GM11168 (cell line): ENCODE measurements around the gene COL24A1.

Experiments used
- in situ Hi-C: fragments of 300-500 bp; cut with MboI; formaldehyde crosslinking; loops from one replicate; pipeline ENCODE4 v1.12.0; 2022; ENCODE audit warnings: low sequenced_read_pairs; ENCODE audit not compliant: unreplicated experiment

The COL24A1 gene

GRCh38 chr1:86156566-86157455 is at the start of gene COL24A1:
Gene COL24A1 (minus strand): TSS chr1:86156772. CDS start chr1:86156396, 376 bp downstream.
- in situ Hi-C loops: no loop called here

DNA sequence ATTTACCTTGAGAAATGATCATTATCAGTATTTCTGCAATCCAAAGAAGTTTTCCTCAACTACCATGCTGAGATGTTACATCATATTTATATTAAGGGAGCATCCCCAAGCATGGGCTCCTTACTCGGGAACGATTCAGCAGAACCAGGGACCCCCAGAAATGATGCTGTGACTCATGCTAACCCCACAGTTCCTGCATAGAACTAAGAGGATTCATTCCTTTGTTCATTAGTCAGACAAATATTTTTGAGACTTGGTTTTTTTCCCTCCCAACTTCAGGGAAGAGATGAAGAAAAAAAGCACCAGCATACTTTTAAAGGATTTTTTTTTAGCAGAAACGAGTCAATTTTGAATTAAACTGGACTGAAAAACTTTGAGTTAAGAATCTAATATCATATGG is 49.2 kb upstream of the COL24A1 start:
- in situ Hi-C loops: no loop called here

DNA sequence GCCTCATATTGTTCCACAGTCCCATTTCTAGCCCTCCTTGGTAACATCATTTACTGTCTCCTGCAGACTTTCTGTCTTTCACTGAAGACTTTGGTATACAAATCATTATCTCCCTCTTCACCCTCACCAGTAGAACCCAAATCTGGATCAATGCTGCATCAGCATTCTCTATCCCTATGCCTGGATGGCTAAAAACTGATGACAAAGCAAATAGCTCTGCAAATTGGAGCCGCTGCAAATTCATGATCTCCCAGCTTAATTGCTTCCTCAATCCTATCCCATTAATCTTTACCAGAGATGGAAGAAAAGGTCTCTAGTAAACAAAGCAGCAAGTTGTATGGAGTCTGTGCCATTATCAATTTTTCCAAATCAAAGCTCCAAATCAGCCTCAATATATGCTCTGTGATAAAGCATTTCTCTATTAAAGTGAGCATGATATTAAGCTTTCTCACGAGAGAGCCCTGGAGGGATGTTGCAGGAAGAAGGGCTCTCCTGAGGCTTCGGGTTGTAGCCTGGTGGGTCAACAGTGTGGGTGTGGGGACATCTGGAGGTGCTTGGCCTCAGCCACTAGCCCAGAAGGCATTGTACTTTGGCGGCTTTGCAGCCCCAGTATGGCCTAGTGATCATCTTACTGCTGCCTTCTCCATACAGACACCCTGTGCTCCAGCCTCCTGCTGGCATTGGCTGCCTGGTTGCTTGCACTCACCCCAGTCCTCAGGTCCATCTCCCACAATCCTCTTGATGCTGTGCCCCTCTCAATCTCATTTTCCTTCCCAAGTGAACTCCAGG is 46.2 kb upstream of the COL24A1 start:
- in situ Hi-C loops: no loop called here

- in situ Hi-C loops: no loop called here
Measured at GRCh38 chr1:86201311-86201710, 44.7 kb upstream of the COL24A1 start.

DNA sequence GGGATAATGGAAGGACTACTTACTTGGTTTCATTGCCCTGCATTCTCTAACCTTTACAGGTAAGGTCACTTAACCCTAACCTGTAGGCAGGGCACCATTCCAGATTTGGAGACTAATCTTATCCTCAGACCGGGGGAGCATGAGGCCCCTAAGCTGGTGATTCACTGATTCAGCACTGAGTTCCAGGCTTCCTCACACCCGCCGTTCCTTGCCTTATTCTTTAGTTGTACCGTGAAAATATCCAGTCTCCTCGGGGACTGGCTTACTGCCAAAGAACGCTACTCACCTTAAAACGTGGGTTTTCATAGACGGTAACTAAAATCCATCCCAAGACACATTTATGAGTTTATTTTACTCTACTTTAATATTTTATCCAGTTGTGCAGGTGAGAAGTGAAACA is 44.3 kb upstream of the COL24A1 start:
- in situ Hi-C loops: no loop called here

DNA sequence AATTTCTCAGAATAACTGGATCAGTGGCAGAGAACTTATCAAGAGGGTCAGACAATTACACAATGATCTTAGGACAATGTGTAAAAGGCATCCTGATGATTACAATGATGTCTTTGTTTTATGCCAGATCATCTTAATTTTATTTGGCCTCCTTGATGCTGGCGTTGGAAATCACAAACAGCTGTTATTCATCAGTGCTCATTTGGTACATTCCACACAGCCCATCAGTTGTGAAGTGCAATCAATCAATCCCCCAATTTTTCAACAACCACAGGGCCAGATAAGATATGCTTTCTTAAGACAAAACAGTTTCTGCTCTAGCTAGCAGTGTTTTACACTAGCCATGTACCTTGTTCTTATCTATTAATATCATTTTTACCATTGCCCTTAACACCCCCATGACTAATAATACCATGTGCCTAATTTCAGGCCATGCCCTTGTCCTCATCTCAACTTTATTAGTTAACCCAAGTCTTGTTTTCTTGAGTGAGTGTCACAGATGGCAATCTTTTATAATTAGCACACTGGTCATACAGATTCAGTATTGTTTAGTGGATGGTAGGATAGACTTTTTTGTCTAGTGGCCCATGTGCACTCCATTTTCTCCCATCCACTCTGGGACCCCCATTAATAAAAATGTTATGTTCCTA is 40.8 kb upstream of the COL24A1 start:
- in situ Hi-C loops: no loop called here

DNA sequence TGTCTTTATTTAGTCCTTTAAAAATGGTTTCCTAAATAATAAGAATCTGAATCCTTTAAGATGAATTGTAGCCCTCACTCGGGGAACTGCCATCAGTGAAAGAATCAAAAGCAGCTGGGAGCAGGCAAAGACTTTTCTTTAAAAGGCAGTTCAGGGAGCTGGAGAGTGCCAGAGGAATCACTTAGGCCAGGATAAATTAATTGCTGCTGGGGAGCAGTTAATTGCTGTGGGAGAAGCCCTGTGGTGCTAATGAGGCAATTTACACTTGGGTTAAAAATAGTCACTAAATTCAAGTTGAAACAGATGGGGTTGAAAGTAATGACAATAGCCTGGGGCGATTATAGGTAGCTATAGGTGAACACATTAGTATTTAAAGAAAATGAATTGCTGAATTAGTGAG is 38.7 kb upstream of the COL24A1 start:
- in situ Hi-C loops: no loop called here

GRCh38 chr1:86194491-86195034 is 38.0 kb upstream of the COL24A1 start:
- in situ Hi-C loops: no loop called here

DNA sequence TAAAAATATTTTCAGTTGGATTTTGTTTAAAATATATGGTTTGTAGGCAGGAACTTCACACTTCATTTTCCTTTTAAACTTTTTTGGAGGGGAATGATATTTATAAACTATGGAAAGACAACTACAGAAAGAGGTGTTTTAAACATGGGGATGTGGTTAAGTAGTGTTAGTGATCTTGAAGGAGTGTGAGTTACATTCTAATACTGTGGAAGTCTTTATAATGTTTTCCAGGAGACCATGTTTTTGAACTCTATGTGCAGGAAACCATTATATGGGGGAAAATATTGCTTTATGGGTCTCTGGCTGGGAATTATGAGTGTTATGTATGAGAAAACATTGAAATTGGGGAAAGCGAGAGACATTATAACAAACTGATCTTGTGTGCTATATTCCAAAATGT is 35.8 kb upstream of the COL24A1 start:
- in situ Hi-C loops: no loop called here

DNA sequence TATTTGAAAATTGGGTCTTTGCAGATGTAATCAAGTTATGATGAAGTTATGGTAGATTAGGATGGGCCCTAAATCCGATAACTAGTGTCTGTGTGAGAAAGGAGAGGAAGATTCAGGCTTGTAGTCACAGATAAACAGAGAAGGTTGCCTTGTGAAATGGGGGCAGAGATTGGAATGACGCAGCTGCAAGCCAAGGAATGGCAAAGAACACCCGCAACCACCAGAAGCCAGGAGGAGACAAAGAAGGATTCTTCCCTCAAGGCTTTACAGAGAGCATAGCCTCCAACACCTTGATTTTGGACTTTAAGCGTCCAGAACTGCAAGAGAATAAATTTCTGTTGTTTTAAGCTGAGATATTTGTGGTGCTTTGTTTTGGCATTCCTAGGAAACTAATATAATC is 35.4 kb upstream of the COL24A1 start:
- in situ Hi-C loops: no loop called here

- in situ Hi-C loops: no loop called here
Measured at GRCh38 chr1:86190873-86191272, 34.3 kb upstream of the COL24A1 start.

- in situ Hi-C loops: no loop called here
Measured at GRCh38 chr1:86184426-86184825, 27.9 kb upstream of the COL24A1 start.

- in situ Hi-C loops: no loop called here
Measured at GRCh38 chr1:86183810-86184209, 27.2 kb upstream of the COL24A1 start.

DNA sequence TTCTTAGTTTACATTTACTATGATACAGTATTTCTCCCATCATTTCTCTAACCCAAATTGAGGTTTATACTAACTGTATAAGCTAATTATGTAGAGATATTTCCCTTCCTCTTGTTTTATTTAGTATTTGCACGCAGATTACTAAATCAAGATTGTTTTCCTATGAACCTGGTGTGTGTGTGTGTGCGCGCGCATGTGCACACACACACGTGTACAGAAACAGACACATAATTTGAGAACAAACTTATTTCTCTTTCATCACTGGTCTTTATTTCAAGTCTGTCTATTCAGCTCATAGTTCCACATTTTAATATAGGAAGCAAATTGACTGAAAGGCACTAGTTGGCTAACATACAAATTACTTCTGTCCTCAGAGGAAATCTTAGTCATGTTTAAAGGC is 19.7 kb upstream of the COL24A1 start:
- in situ Hi-C loops: no loop called here

GRCh38 chr1:86175756-86176155 is 19.2 kb upstream of the COL24A1 start:
- in situ Hi-C loops: no loop called here

GRCh38 chr1:86169625-86170024 is 13.1 kb upstream of the COL24A1 start:
- in situ Hi-C loops: no loop called here

GRCh38 chr1:86159800-86160199 is 3.2 kb upstream of the COL24A1 start:
- in situ Hi-C loops: no loop called here

DNA sequence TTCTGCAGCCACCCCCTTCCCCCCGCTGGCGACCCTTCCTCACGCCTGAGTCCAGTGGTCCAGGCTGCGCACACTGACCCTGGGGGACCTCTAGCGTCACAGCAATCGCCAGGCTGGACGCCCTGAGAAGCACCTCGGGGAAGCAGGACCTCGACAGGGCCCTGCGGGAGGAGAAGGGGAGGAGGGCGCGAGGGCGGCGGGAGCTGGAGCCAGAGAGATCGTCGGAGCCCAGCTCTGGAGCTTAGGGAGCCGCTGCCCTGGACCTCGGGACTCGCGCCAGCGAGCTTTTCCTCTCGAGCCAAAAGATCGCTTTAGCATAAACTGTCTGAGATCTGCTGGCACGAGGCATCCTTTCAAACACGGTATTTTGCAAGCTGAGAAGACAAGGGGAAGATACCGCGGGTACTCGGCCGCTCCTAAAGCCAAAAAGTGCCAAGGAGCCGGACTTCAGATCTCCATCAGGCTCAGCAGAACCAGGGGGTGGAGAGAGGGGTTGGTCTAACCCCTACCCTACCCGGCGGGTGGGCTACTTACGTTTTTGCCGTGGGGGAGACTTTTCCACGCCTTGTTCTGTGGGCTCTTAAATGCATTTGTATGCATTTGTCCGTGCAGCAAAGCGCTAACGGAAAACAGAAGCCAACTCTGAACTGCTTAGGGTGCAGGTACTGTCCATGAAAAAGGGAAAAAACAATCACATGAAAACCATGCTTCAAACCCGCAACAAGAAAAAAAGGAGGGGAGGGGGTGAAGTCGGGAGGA is 586 bp downstream of the COL24A1 start:
- in situ Hi-C loops: no loop called here

- in situ Hi-C loops: no loop called here
Measured at GRCh38 chr1:86155051-86155806, 1.3 kb downstream of the COL24A1 start.
